HEK293 (cell line): ENCODE results near the gene RASL12.

Source experiments
- CTCF ChIP-seq: fragments of 450-650 bp; formaldehyde crosslinking; IDR thresholded peaks from 2 replicates; pipeline ENCODE4 v1.5.1; 2016; ENCODE audit warnings: missing biosample characterization, missing genetic modification characterization
- ZNF792 ChIP-seq: fragments of 450-650 bp; formaldehyde crosslinking; IDR thresholded peaks from 2 replicates; pipeline ENCODE4 v1.5.1; 2016; ENCODE audit warnings: missing biosample characterization, missing genetic modification characterization

- TF ChIP-seq ZNF792 (tag by site-specific recombination) (no peak), CTCF (tag by site-specific recombination) (no peak)
Measured at GRCh38 chr15:65069179-65069578, 1.4 kb upstream of the RASL12 start.
